Thoracic aorta (tissue), 2 donors: ENCODE measurements around the gene ZNF23. TPM values are rescaled to one million over a fixed set of nuclear protein-coding genes. Genes with fewer than 3 reads are reported as not detected.

Source experiments
- ATAC-seq: fragments of 150-250 bp; one replicate; pipeline ENCODE4 v1.8.0; 2017; ENCODE audit warnings: low read depth; ENCODE audit not compliant: insufficient number of reproducible peaks, low FRiP score
- DNase-seq: peaks from one replicate; pipeline ENCODE4 v3.0.0-alpha.2; 2020; ENCODE audit warnings: low spot score
- H3K27ac ChIP-seq, 2 donors: fragments of 200-600 bp; sonication (generic); 1 replicate in 1 of 2; 2 replicates in 1 of 2; pipeline ENCODE4 v1.5.1; 2016; ENCODE audit warnings: mild to moderate bottlenecking in 2 of 2, moderate library complexity in 2 of 2
- H3K27me3 ChIP-seq: fragments of 200-600 bp; sonication (generic); replicated peaks from 2 replicates; pipeline ENCODE4 v1.6.0; 2016; ENCODE audit warnings: mild to moderate bottlenecking; ENCODE audit not compliant: insufficient read depth
- H3K36me3 ChIP-seq: fragments of 200-600 bp; sonication (generic); one replicate; pipeline ENCODE4 v1.5.1; 2016
- H3K4me1 ChIP-seq, 2 donors: fragments of 200-600 bp; sonication (generic); 1 replicate in 1 of 2; 2 replicates in 1 of 2; pipeline versions ENCODE4 v1.5.1 to v1.6.0; 2016; ENCODE audit warnings: low read depth in 2 of 2, mild to moderate bottlenecking in 1 of 2; ENCODE audit not compliant: control insufficient read depth in 1 of 2
- H3K4me3 ChIP-seq: fragments of 200-600 bp; sonication (generic); 2 replicates; pipeline ENCODE4 v1.5.1; 2016; ENCODE audit warnings: mild to moderate bottlenecking
- H3K9me3 ChIP-seq: fragments of 200-600 bp; sonication (generic); 2 replicates; pipeline ENCODE4 v1.5.1; 2016
- CTCF ChIP-seq: fragments of 200-600 bp; sonication (generic); IDR thresholded peaks from one replicate; pipeline ENCODE4 v1.5.1; 2019; ENCODE audit warnings: antibody characterized with exemption
- total RNA-seq, 2 donors: library from RNA; depleted of rRNA; stranded (reverse); fragments of >200 nt; gene quantifications; one replicate each; pipeline versions ENCODE4 v1.1.0 to v1.2.3, GENCODE V29; 2016

The ZNF23 gene
- total RNA-seq, 2 donors from 2014 or later = 3.9 to 10.1 TPM

- DNase-seq (no peak), ATAC-seq (no peak)
- no peak for TF ChIP-seq CTCF
- Histone ChIP-seq H3K4me3 (no peak overlapping the region), H3K27ac (no peak overlapping the region), H3K36me3 (no peaks in the 10 kb centered on the region), H3K27me3 (no peaks in the 10 kb centered on the region), H3K4me1 (no peaks in the 10 kb centered on the region), H3K9me3 (no peaks in the 10 kb centered on the region)
These were observed 52.9 kb downstream of the ZNF23 start for GRCh38 chr16:71409011-71409775.

GRCh38 chr16:71408536-71408935, 53.5 kb downstream of the ZNF23 start:
- Histone ChIP-seq H3K4me1 (no peaks in the 10 kb centered on the region), H3K4me3 (no peak overlapping the region), H3K9me3 (no peaks in the 10 kb centered on the region), H3K36me3 (no peaks in the 10 kb centered on the region), H3K27ac (no peak overlapping the region), H3K27me3 (no peaks in the 10 kb centered on the region)
- DNase-seq (no peak), ATAC-seq (no peak)
- no peak for TF ChIP-seq CTCF

- Histone ChIP-seq H3K4me1 (no peaks in the 10 kb centered on the region), H3K4me3 (no peak overlapping the region), H3K27me3 (no peaks in the 10 kb centered on the region), H3K36me3 (no peaks in the 10 kb centered on the region), H3K9me3 (no peaks in the 10 kb centered on the region), H3K27ac (no peak overlapping the region)
- no peak for DNase-seq
- no peak for ATAC-seq
- TF ChIP-seq CTCF = no peak
These were observed 54.3 kb downstream of the ZNF23 start for GRCh38 chr16:71407731-71408130.

GRCh38 chr16:71406724-71407123, 55.3 kb downstream of the ZNF23 start:
- no peak overlapping the region for H3K4me3 ChIP-seq
- no peaks in the 10 kb centered on the region for H3K9me3 ChIP-seq
- H3K27me3 ChIP-seq = no peaks in the 10 kb centered on the region
- TF ChIP-seq CTCF = no peak
- no peak overlapping the region for H3K27ac ChIP-seq
- no peaks in the 10 kb centered on the region for H3K4me1 ChIP-seq
- no peaks in the 10 kb centered on the region for H3K36me3 ChIP-seq
- no peak for ATAC-seq
- no peak for DNase-seq

- no peak overlapping the region for H3K4me3 ChIP-seq
- DNase-seq (no peak), ATAC-seq (no peak)
- no peaks in the 10 kb centered on the region for H3K27me3 ChIP-seq
- no peaks in the 10 kb centered on the region for H3K36me3 ChIP-seq
- H3K27ac ChIP-seq = no peak overlapping the region
- no peaks in the 10 kb centered on the region for H3K4me1 ChIP-seq
- no peak for TF ChIP-seq CTCF
- H3K9me3 ChIP-seq = no peaks in the 10 kb centered on the region
These were observed 55.7 kb downstream of the ZNF23 start for GRCh38 chr16:71406316-71406715.
